CD14-positive monocyte (primary cell): ENCODE results near the gene PARP4. TPM values are rescaled to one million over a fixed set of nuclear protein-coding genes. Genes with fewer than 3 reads are reported as not detected.

Source experiments
- DNase-seq, 3 donors: peaks; one replicate each; pipeline ENCODE4 v3.0.0-alpha.2; 2011 to 2022
- H2AFZ ChIP-seq: 2 replicates; pipeline ENCODE4 v1.6.0; 2012; ENCODE audit warnings: mild to moderate bottlenecking, low read depth, low read length, inconsistent platforms; ENCODE audit not compliant: insufficient read depth, poor library complexity, severe bottlenecking
- H3K27ac ChIP-seq, 2 donors: 1 replicate in 1 of 2; 2 replicates in 1 of 2; pipeline ENCODE4 v1.5.1; 2012 to 2013; ENCODE audit warnings: low read length in 2 of 2, control low read depth in 1 of 2, inconsistent platforms in 1 of 2, low read depth in 1 of 2, mild to moderate bottlenecking in 1 of 2
- H3K27me3 ChIP-seq, 2 donors: one replicate each; pipeline versions ENCODE4 v1.6.0 to v1.6.1; 2011 to 2013; ENCODE audit warnings: low read length in 2 of 2; ENCODE audit not compliant: control insufficient read depth in 2 of 2, insufficient read depth in 2 of 2
- H3K36me3 ChIP-seq, 2 donors: replicated peaks in 1 of 2; 1 replicate in 1 of 2; 2 replicates in 1 of 2; pipeline versions ENCODE4 v1.5.1 to v1.6.1; 2012 to 2013; ENCODE audit warnings: low read length in 2 of 2, control low read depth in 1 of 2, inconsistent platforms in 1 of 2, mild to moderate bottlenecking in 1 of 2; ENCODE audit not compliant: insufficient read depth in 2 of 2, control insufficient read depth in 1 of 2
- H3K4me1 ChIP-seq, 2 donors: 1 replicate in 1 of 2; 2 replicates in 1 of 2; pipeline versions ENCODE4 v1.5.1 to v1.6.1; 2012 to 2013; ENCODE audit warnings: low read length in 2 of 2, control low read depth in 1 of 2, inconsistent platforms in 1 of 2, mild to moderate bottlenecking in 1 of 2, moderate library complexity in 1 of 2; ENCODE audit not compliant: insufficient read depth in 2 of 2, control insufficient read depth in 1 of 2
- H3K4me2 ChIP-seq: replicated peaks from 2 replicates; pipeline ENCODE3; 2012; ENCODE audit warnings: low read length, moderate library complexity, mild to moderate bottlenecking; ENCODE audit not compliant: poor library complexity, severe bottlenecking; ENCODE audit errors: extremely low read depth
- H3K4me3 ChIP-seq, 3 experiments: fragments of 200-600 bp in 1 of 3; sonication (generic) in 1 of 3; replicated peaks in 1 of 3; 1 replicate in 2 of 3; 2 replicates in 1 of 3; pipeline ENCODE4 v1.5.1; 2011 to 2013; ENCODE audit warnings: low read length in 3 of 3, mild to moderate bottlenecking in 3 of 3, control low read depth in 2 of 3, low read depth in 2 of 3, inconsistent platforms in 1 of 3, moderate library complexity in 1 of 3
- H3K79me2 ChIP-seq: 2 replicates; pipeline ENCODE4 v1.6.0; 2012; ENCODE audit warnings: mild to moderate bottlenecking, control low read depth, inconsistent platforms, low read length, moderate library complexity; ENCODE audit not compliant: insufficient read depth
- H3K9ac ChIP-seq: 2 replicates; pipeline ENCODE4 v1.6.0; 2017; ENCODE audit warnings: low read length, mild to moderate bottlenecking; ENCODE audit not compliant: insufficient read depth, poor library complexity, severe bottlenecking
- H3K9me3 ChIP-seq, 2 donors: replicated peaks in 1 of 2; 1 replicate in 1 of 2; 2 replicates in 1 of 2; pipeline versions ENCODE4 v1.5.1 to v1.6.1; 2012 to 2013; ENCODE audit warnings: low read length in 2 of 2, control low read depth in 1 of 2; ENCODE audit not compliant: control insufficient read depth in 1 of 2, insufficient read depth in 1 of 2
- H4K20me1 ChIP-seq: 2 replicates; pipeline ENCODE4 v1.6.0; 2012; ENCODE audit warnings: mild to moderate bottlenecking, low read length, control low read depth, moderate library complexity; ENCODE audit not compliant: insufficient read depth
- H3K27ac Mint-ChIP-seq, 7 donors: one replicate each; pipeline ENCODE4 v1.8.0; 2020; ENCODE audit warnings: mild to moderate bottlenecking in 7 of 7, mixed read lengths in 7 of 7, moderate library complexity in 6 of 7, inconsistent platforms in 2 of 7
- H3K27me3 Mint-ChIP-seq, 3 donors: one replicate each; pipeline ENCODE4 v1.8.0; 2021 to 2022; ENCODE audit warnings: low read depth in 3 of 3, mild to moderate bottlenecking in 3 of 3, mixed read lengths in 3 of 3, moderate library complexity in 3 of 3, inconsistent platforms in 1 of 3
- H3K36me3 Mint-ChIP-seq, 2 donors: one replicate each; pipeline ENCODE4 v1.8.0; 2020; ENCODE audit warnings: mixed read lengths in 2 of 2, inconsistent platforms in 1 of 2, mild to moderate bottlenecking in 1 of 2
- H3K4me1 Mint-ChIP-seq: one replicate; pipeline ENCODE4 v1.8.0; 2020; ENCODE audit warnings: mild to moderate bottlenecking, mixed read lengths
- H3K4me3 Mint-ChIP-seq, 2 donors: one replicate each; pipeline ENCODE4 v1.8.0; 2020; ENCODE audit warnings: mild to moderate bottlenecking in 2 of 2, mixed read lengths in 2 of 2, moderate library complexity in 1 of 2
- H3K9me3 Mint-ChIP-seq, 7 donors: one replicate each; pipeline ENCODE4 v1.8.0; 2020 to 2022; ENCODE audit warnings: mixed read lengths in 7 of 7, mild to moderate bottlenecking in 6 of 7, moderate library complexity in 6 of 7, inconsistent platforms in 2 of 7
- CTCF ChIP-seq: fragments of 200-600 bp; IDR thresholded peaks from one replicate; pipeline ENCODE4 v1.8.0; 2022; ENCODE audit warnings: antibody characterized with exemption, mild to moderate bottlenecking
- WGBS: methylation state at CpG from one replicate; pipeline ENCODE4 v1.1.5; 2013; ENCODE audit warnings: missing lambda C conversion rate; ENCODE audit not compliant: insufficient coverage; 5-methylcytosine and 5-hydroxymethylcytosine counted together
- intact Hi-C, 2 donors: fragments of 100-400 bp; cut with micrococcal nuclease; formaldehyde crosslinking; loops; one replicate each; pipeline versions ENCODE4 v1.15.0 to v1.15.1; 2023
- polyA plus RNA-seq, 3 donors: library from polyadenylated mRNA; depleted of rRNA in 1 of 3; unstranded in 2 of 3; stranded (reverse) in 1 of 3; fragments of 300-500 nt in 2 of 3; fragments of >200 nt in 1 of 3; fragmentation: Illumina TruSeq in 2 of 3; gene quantifications; 1 replicate in 2 of 3; 2 replicates in 1 of 3; pipeline ENCODE4 v1.2.3, GENCODE V29; 2012 to 2021

The PARP4 gene
- polyA plus RNA-seq, 3 donors: 34.0 to 56.8 (median 51.9) TPM

- 0% methylated on average over 10 of the region's 10 CpGs for WGBS
- Mint-ChIP-seq H3K4me1 (peaks cover 27% of the 10 kb centered on the region), H3K27ac (peak overlapping the region; percentile 98 to 99 (median 99)), H3K4me3 (peak overlapping the region; percentile 92 to 93), H3K9me3 (no peaks in the 10 kb centered on the region), H3K27me3 (peaks cover 0 to 7% (median 3%) of the 10 kb centered on the region in 3 donors), H3K36me3 (peaks cover 8 to 13% of the 10 kb centered on the region in 2 donors)
- Histone ChIP-seq H3K9me3 (no peaks in the 10 kb centered on the region), H3K4me3 (peak overlapping the region; percentile 65 to 94 (median 71)), H3K27me3 (no peaks in the 10 kb centered on the region), H3K36me3 (peaks cover 0 to 14% of the 10 kb centered on the region in 2 donors), H2AFZ (peak overlapping the region; percentile 91), H3K27ac (peak overlapping the region; percentile 95 to 96), H3K9ac (peak overlapping the region; percentile 100), H4K20me1 (peaks cover 23% of the 10 kb centered on the region), H3K4me1 (peaks cover 13 to 25% of the 10 kb centered on the region in 2 donors), H3K79me2 (peaks cover 45% of the 10 kb centered on the region), H3K4me2 (peak overlapping the region; percentile 75)
- intact Hi-C loops: loop anchor here in 1 of 2 donors (10.0 kb wide), 1 partner anchor 228 kb away; no protein-coding TSS in a partner anchor
- TF ChIP-seq CTCF: no peak
- no peak for DNase-seq
Observed at GRCh38 chr13:24512908-24513213, 283 bp upstream of the PARP4 start.

GRCh38 chr13:24511816-24512196, 772 bp downstream of the PARP4 start:
- Histone ChIP-seq H3K27me3 (no peaks in the 10 kb centered on the region), H2AFZ (peak overlapping the region; percentile 91), H4K20me1 (peaks cover 33% of the 10 kb centered on the region), H3K9ac (peak overlapping the region; percentile 100), H3K27ac (peak overlapping the region; percentile 95 to 96), H3K4me3 (peak overlapping the region; percentile 65 to 94 (median 71)), H3K4me1 (peaks cover 13 to 25% of the 10 kb centered on the region in 2 donors), H3K4me2 (peak overlapping the region; percentile 75), H3K79me2 (peaks cover 55% of the 10 kb centered on the region), H3K36me3 (peaks cover 0 to 20% of the 10 kb centered on the region in 2 donors), H3K9me3 (no peaks in the 10 kb centered on the region)
- Mint-ChIP-seq H3K27me3 (peaks cover 0 to 7% (median 3%) of the 10 kb centered on the region in 3 donors), H3K36me3 (peaks cover 12 to 22% of the 10 kb centered on the region in 2 donors), H3K4me3 (peak overlapping the region; percentile 92 to 93), H3K9me3 (peaks cover 0 to 3% (median 0%) of the 10 kb centered on the region in 7 donors), H3K27ac (peak overlapping the region; percentile 98 to 99 (median 99)), H3K4me1 (peaks cover 27% of the 10 kb centered on the region)
- DNase-seq: no peak
- intact Hi-C loops: loop anchor here in 1 of 2 donors (10.0 kb wide), 1 partner anchor 227 kb away; no protein-coding TSS in a partner anchor
- 0% methylated on average over 2 of the region's 6 CpGs for WGBS
- no peak for TF ChIP-seq CTCF
